Esophagus squamous epithelium (tissue), 5 donors: ENCODE results near the gene TBC1D1. TPM values are rescaled to one million over a fixed set of nuclear protein-coding genes. Genes with fewer than 3 reads are reported as not detected.

Experiments used
- DNase-seq: peaks from one replicate; lab custom pipeline; 2025; lab: John Stamatoyannopoulos, UW
- H3K27ac ChIP-seq, 4 donors: fragments of 200-600 bp; sonication (generic); one replicate each; pipeline ENCODE4 v1.5.1; 2016 to 2019; ENCODE audit warnings: mild to moderate bottlenecking in 1 of 4
- H3K27me3 ChIP-seq, 4 donors: fragments of 200-600 bp; sonication (generic); 1 replicate in 3 of 4; 2 replicates in 1 of 4; pipeline versions ENCODE4 v1.5.1 to v1.6.0; 2017 to 2021; ENCODE audit warnings: antibody characterized with exemption in 1 of 4
- H3K36me3 ChIP-seq, 3 donors: fragments of 200-600 bp; sonication (generic); one replicate each; pipeline ENCODE4 v1.5.1; 2016 to 2019
- H3K4me1 ChIP-seq, 3 donors: fragments of 200-600 bp; sonication (generic); one replicate each; pipeline ENCODE4 v1.5.1; 2017 to 2019
- H3K4me3 ChIP-seq, 4 donors: fragments of 200-600 bp; sonication (generic); 1 replicate in 3 of 4; 2 replicates in 1 of 4; pipeline ENCODE4 v1.5.1; 2016 to 2019; ENCODE audit warnings: mild to moderate bottlenecking in 2 of 4, moderate library complexity in 1 of 4
- H3K9me3 ChIP-seq, 3 donors: fragments of 200-600 bp; sonication (generic); one replicate each; pipeline ENCODE4 v1.5.1; 2016 to 2019
- CTCF ChIP-seq, 6 experiments: fragments of 450-650 bp in 4 of 6; fragments of 200-600 bp in 2 of 6; sonication (generic) in 2 of 6; IDR thresholded peaks; one replicate each; pipeline ENCODE4 v1.5.1; 2016 to 2019; ENCODE audit warnings: antibody characterized with exemption in 6 of 6, mild to moderate bottlenecking in 4 of 6, moderate library complexity in 4 of 6
- POLR2A ChIP-seq, 4 donors: fragments of 450-650 bp; IDR thresholded peaks; one replicate each; pipeline ENCODE4 v1.6.1; 2017; ENCODE audit warnings: antibody characterized with exemption in 4 of 4, mild to moderate bottlenecking in 4 of 4, moderate library complexity in 3 of 4
- WGBS, 2 donors: methylation state at CpG; one replicate each; pipeline ENCODE4 v1.1.5; 2018; 5-methylcytosine and 5-hydroxymethylcytosine counted together
- intact Hi-C: fragments of 100-400 bp; cut with DNase I; formaldehyde crosslinking; loops from one replicate; pipeline ENCODE4 v1.15.0; 2022
- total RNA-seq, 4 donors: library from RNA; depleted of rRNA; stranded (reverse); fragments of >200 nt; gene quantifications; one replicate each; pipeline ENCODE4 v1.1.0, GENCODE V29; 2016
- donor health status: DM: yes; HTN: yes; CAD: no.

TBC1D1 gene
- total RNA-seq, 4 donors from 2014 or later = 6.9 to 44.6 (median 25.6) TPM

- 96 to 97% methylated on average over 8 of the region's 8 CpGs for WGBS, 2 donors
- intact Hi-C loops = no loop called here
- TF ChIP-seq CTCF (IDR thresholded peaks at IDR 0.05) (no peak), POLR2A (IDR thresholded peaks at IDR 0.05) (no peak)
- Histone ChIP-seq H3K4me1 (peaks cover 0 to 26% (median 4%) of the 10 kb centered on the region in 3 donors), H3K36me3 (peaks cover 0 to 36% (median 0%) of the 10 kb centered on the region in 3 donors), H3K27ac (no peak overlapping the region), H3K9me3 (no peaks in the 10 kb centered on the region), H3K27me3 (no peaks in the 10 kb centered on the region), H3K4me3 (no peak overlapping the region)
- no peak for DNase-seq
These were observed 204.8 kb downstream of the TBC1D1 start for GRCh38 chr4:38095691-38096090.

GRCh38 chr4:38097818-38098217, 206.9 kb downstream of the TBC1D1 start:
- Histone ChIP-seq H3K4me1 (peaks cover 0 to 19% (median 4%) of the 10 kb centered on the region in 3 donors), H3K36me3 (peaks cover 0 to 43% (median 0%) of the 10 kb centered on the region in 3 donors), H3K27ac (no peak overlapping the region), H3K27me3 (no peaks in the 10 kb centered on the region), H3K9me3 (no peaks in the 10 kb centered on the region), H3K4me3 (no peak overlapping the region)
- TF ChIP-seq POLR2A (IDR thresholded peaks at IDR 0.05) = no peak
- no peak for TF ChIP-seq CTCF (IDR thresholded peaks at IDR 0.05)
- 100% methylated on average over 4 of the region's 4 CpGs for WGBS, 2 donors
- no peak for DNase-seq
- intact Hi-C loops = no loop called here

GRCh38 chr4:38099020-38099600, 208.2 kb downstream of the TBC1D1 start:
- intact Hi-C loops = no loop called here
- H3K27me3 ChIP-seq = no peaks in the 10 kb centered on the region
- H3K4me1 ChIP-seq = peaks cover 0 to 19% (median 4%) of the 10 kb centered on the region in 3 donors
- peaks cover 0 to 50% (median 0%) of the 10 kb centered on the region in 3 donors for H3K36me3 ChIP-seq
- H3K4me3 ChIP-seq = no peak overlapping the region
- no peak for DNase-seq
- no peaks in the 10 kb centered on the region for H3K9me3 ChIP-seq
- 90 to 94% methylated on average over 4 of the region's 4 CpGs for WGBS, 2 donors
- H3K27ac ChIP-seq = peak overlapping the region in 1 of 4 donors; percentile 18
- TF ChIP-seq CTCF (IDR thresholded peaks at IDR 0.05) (no peak), POLR2A (IDR thresholded peaks at IDR 0.05) (no peak)

- no peak for DNase-seq
- Histone ChIP-seq H3K36me3 (peaks cover 0 to 50% (median 0%) of the 10 kb centered on the region in 3 donors), H3K9me3 (no peaks in the 10 kb centered on the region), H3K4me1 (peaks cover 0 to 19% (median 4%) of the 10 kb centered on the region in 3 donors), H3K4me3 (no peak overlapping the region), H3K27me3 (no peaks in the 10 kb centered on the region), H3K27ac (peak overlapping the region in 1 of 4 donors; percentile 18)
- intact Hi-C loops = no loop called here
- TF ChIP-seq CTCF (IDR thresholded peaks at IDR 0.05) (no peak), POLR2A (IDR thresholded peaks at IDR 0.05) (no peak)
- 32 to 58% methylated on average over 3 of the region's 3 CpGs for WGBS, 2 donors
These were observed 209.1 kb downstream of the TBC1D1 start for GRCh38 chr4:38099908-38100407.

GRCh38 chr4:38100474-38101255, 209.8 kb downstream of the TBC1D1 start:
- TF ChIP-seq CTCF (IDR thresholded peaks at IDR 0.05) = no peak
- no peak for TF ChIP-seq POLR2A (IDR thresholded peaks at IDR 0.05)
- no peaks in the 10 kb centered on the region for H3K27me3 ChIP-seq
- DNase-seq = no peak
- no peak overlapping the region for H3K4me3 ChIP-seq
- H3K27ac ChIP-seq = peak overlapping the region in 1 of 4 donors; percentile 18
- 91 to 97% methylated on average over 4 to 5 of the region's 5 CpGs for WGBS, 2 donors
- peaks cover 0 to 51% (median 0%) of the 10 kb centered on the region in 3 donors for H3K36me3 ChIP-seq
- H3K9me3 ChIP-seq = no peaks in the 10 kb centered on the region
- peaks cover 0 to 25% (median 4%) of the 10 kb centered on the region in 3 donors for H3K4me1 ChIP-seq
- intact Hi-C loops = no loop called here
